Head of caudate nucleus (tissue), 42 donors: ENCODE results near the gene EPS15.
A peak's percentile ranks its signal among the peaks of the same experiment; 100 is the strongest.
"Not testable (repeated sequence)": the region's sequence is repeated elsewhere in the genome, so short reads cannot be mapped to it uniquely, and the experiment has no call there.

Experiments used
- DNase-seq, 42 donors: peaks; one replicate each; pipeline versions ENCODE4 v3.0.0 to v3.0.0-alpha.2; 2020 to 2021; ENCODE audit warnings: mixed read lengths in 7 of 42
- intact Hi-C: fragments of 100-400 bp; cut with DNase I; formaldehyde crosslinking; loops from one replicate; pipeline ENCODE4 v1.15.0; 2022

EPS15 gene

DNA sequence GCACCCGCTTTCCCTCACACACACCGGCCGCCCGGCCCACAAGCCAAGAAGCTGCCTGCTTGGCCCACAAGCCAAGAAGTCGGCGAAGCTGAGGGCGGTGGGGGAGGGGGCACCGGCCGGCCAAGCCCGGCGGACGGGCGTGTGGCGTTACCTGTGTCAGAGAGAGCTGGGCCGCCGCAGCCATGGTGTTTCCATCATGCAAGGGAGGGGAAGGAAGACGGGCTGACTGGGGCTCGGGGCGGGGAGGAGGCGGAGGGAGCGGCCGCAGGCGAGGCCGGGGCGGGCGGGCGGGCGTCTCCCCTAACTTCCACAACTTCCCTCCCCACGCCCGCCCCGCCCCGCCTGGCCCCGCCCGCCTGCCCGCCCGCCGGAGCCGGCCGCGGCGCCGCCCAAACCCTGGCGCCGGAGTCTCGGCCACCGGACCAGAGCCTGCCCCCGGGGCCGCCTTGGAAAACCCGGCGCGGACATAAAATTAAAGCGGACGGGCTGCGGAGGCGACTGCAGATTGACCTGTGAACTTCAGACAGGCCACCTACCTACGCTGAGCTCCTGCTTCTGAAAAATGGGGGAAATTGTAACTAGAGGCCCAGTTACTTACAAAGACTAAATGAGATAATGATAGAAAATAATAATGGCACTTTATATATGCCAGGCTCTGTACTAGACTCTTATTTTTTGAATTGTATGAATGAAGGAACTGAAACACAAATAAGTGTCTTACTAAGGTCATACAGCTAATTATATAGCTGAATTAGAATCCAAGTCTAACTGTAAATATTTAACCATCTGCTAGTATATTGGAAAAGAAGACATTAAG lies at the start of gene EPS15:
EPS15 (minus strand) TSS at position 219 of the 817 bp plus-strand sequence; CDS start at position 184, 35 bp downstream.
- DNase-seq: peak; percentile 40 to 91 (median 80)
- intact Hi-C loops: no loop called here

DNA sequence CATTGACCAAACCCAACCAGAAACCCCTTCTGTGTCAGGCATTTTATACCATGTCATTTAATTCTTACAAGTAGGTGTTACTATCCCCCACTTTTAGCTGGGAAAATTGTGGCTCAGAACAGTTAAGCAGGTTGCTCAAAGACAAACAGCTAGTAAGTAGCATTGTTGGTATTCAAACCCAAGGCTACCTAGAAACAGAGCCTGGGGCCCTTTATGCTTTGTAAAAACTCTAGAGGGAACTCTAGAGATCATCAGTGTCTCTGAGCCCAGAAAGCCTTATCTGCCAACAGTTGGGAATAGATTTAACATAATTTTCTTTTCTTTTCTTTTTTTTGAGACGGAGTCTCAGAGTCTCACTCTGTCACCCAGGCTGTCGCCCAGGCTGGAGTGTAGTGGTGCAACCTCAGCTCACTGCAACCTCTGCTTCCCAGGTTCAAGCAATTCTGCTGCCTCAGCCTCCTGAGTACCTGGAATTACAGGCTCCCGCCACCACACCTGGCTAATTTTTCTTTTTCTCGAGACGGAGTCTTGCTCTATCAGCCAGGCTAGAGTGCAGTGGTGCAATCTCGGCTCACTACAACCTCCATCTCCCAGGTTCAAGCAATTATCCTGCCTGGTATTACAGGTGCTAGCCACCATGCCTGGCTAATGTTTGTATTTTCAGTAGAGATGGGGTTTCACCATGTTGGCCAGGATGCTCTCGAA lies 49.3 kb upstream of the EPS15 start:
- intact Hi-C loops: no loop called here

DNA sequence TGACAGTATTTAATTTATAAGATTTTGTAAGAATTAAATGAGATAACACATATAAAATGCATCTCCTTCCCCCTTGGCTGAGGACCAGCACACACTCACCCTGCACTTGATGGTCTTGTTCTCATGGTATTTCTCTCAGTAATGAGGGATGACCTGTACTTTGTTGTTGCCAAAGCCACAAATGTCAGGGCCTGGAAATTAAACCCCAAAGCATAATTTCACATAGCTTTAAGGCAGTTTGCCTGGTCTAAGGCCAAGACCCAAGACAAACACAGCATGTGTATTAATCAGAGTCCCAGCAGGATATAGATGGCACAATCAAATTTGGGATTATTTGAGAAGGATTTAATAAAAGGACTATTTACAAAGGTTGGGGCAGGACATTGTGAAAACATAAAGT lies 48.6 kb upstream of the EPS15 start:
- intact Hi-C loops: no loop called here

More for the DNA sequence above, 49.3 kb upstream of the EPS15 start:
- DNase-seq: no peak

GRCh38 chr1:51566260-51566659 lies 47.2 kb upstream of the EPS15 start:
- intact Hi-C loops: no loop called here
- no peak for DNase-seq

More for the DNA sequence above, 48.6 kb upstream of the EPS15 start:
- no peak for DNase-seq

DNA sequence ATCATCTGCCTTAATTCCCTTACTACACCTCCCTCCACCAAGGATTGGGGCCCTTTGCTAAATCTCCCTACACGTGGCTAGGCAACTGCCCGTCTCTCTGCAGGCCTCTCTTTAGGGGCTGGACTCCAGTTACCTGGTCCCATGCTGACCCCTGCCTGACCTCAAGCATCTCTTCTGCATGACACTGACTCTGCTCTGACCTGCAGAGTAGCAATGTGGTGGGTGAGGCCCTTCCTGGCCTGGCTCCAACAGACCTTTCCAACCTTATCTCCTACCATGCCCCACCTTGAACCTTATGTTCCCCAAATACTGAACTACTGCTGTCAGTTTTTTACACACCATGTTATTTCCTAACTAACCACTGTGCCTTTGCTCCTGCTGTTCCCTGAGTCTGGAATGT lies 45.9 kb upstream of the EPS15 start:
- no peak for DNase-seq
- intact Hi-C loops: no loop called here

DNA sequence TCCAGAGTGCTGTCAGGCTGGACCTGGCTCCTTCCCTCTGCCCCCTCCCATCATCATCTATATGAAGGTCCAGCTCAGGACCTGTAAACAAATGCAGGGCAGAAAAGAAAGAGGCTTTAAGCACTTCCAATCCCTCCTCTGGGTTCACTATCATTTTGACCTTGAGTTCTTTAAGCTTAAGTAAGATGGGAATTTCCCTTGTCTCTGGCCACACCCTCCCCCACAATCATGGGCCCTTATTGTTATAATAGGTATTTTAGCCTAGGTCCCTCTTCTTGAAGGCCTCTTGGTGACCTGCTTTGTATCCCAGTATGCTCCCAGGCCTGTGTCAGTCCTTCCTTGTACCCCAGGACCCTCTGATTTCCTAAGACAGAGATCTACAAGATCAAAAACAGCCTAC lies 45.1 kb upstream of the EPS15 start:
- DNase-seq: no peak
- intact Hi-C loops: no loop called here

DNA sequence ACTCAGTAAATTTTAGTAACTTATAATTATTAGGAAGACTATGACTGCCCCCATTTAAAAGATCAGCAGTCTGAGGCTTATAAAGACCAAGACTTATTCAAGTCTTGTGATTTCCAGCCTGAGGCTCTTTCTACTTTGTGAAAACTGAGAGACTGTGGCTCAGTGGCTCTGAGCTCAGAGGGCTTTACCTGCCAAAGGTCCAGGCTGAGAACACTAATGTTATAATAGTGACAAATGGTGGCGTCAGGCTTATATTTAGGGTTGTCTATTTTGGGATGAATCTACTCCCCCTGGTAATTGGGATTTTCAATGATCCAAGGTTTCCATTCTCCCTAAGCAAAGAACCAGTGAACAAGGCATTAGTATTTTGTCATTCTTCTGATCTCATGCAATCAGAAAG lies 42.6 kb upstream of the EPS15 start:
- intact Hi-C loops: no loop called here
- DNase-seq: no peak

GRCh38 chr1:51560895-51561294 lies 41.8 kb upstream of the EPS15 start:
- intact Hi-C loops, DNase-seq: not testable (repeated sequence)

DNA sequence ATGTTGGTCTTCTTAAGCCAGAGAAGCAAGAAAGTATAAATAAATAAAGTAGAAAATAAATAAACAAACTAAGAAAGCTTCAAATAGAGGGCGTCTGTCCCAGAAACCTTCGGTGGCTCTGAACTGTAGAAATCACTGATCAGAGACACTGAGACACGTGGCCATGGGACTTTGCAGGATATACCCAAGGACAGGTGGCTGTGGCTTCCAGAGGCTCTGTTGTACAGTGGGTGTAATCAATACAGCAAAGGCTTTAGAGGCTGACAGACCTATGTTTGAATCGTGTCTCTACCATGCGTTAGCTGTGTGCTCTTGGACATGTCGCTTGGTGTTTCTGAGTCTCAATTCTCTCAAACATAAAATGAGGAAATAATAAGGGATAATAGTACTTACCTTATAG lies 41.0 kb upstream of the EPS15 start:
- intact Hi-C loops: no loop called here
- DNase-seq: no peak

GRCh38 chr1:51559501-51559900 lies 40.4 kb upstream of the EPS15 start:
- no peak for DNase-seq
- intact Hi-C loops: no loop called here

DNA sequence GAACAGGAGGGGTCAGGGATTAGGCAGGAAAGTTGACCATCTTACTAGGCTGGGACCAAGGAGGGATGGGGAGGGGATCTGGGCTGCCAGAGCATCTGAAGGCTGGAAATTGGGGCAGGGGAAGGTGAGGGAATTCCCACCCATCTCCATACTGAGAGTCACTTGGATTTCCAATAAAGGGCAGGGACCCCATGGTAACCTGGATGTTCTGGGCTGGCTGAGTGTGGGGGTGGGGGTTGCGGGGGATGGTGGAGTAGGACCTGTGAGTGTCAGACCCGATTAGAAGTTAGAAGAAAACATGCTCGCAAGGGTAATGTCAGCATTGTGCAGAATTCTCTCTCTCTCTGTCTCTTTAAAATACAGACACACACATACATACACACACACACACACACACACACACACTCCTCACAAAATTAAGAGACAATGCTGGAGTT lies 40.0 kb upstream of the EPS15 start:
- intact Hi-C loops: no loop called here
- DNase-seq: no peak

DNA sequence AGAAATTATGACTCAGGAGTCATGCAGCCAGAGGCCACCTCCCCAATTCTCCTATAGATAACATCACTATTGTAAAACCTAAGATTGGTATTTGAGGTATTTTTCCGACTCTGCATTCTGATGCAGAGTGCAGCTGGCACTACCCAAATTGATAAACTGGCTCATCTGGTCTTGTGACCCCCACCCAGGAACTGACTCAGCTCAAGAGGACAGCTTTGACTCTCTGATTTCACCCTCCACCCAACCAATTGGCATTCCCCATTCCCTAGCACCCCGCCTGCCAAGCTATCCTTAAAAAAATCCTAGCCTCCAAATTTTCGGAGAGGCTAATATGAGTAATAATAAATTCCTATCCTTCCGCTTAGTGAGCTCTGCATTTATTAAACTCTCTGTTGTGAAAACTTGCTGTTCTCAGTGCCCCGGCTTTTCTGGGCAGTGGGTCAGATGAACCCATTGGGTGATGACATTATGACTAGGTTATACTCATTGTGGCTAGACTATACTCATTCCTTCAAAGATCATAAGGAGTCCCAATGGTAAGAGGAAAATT lies 39.4 kb upstream of the EPS15 start:
- no peak for DNase-seq
- intact Hi-C loops: no loop called here

GRCh38 chr1:51557168-51557567 lies 38.1 kb upstream of the EPS15 start:
- no peak for DNase-seq
- intact Hi-C loops: no loop called here

GRCh38 chr1:51555866-51556619 lies 37.0 kb upstream of the EPS15 start:
- intact Hi-C loops: no loop called here
- DNase-seq: no peak

DNA sequence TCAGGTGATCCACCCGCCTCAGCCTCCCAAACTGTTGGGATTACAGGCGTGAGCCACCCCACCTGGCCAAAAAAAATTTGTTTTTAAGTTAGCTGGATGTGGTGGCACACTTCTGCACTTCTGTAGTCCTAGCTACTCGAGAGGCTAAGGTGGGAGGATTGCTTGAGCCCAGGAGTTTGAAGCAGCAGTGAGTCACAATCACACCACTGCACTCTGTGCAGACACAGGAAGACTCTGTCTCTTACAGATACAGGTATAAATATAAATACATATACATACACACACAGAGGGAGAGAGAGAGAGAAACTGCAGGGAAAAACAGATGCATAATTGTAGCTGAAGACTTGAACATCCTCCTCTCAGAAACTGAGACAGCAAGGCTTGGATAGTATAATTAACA lies 34.8 kb upstream of the EPS15 start:
- DNase-seq: no peak
- intact Hi-C loops: no loop called here

DNA sequence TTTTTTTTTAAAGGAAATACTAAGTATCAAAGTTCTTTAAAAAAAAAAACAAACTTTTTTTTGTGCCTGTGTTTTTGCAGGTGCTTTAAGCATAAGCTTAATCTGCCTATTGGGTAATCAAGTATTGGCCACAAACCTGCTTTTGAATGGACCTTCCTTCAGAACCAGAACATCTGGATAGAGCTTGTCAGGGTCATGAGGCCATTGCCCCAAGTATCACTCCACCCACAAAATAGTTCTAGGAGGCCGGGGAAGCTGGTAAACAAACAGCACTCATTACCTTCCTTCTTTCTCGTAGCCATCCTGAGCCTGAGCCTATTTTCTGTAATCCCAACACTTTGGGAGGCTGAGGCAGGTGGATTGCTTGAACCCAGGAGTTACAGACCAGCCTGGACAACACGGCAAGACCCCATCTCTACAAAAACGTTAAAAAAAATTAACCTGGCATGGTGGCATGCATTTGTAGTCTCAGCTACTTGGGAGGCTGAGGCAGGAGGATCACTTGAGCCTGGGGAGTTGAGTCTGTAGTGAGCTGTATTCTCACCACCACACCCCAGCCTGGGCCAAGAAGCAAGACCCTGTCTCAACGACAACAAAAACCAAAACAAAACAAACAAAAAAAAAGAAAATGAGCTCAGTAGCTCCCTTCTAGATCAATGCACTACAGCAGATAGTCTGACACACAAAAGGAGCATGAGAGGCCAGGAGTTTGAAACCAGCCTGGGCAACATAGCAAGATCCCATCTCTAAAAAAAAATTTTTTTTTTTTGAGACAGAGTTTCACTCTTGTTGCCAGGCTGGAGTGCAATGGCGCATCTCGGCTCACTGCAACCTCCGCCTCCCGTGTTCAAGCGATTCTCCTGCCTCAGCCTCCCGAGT lies 34.1 kb upstream of the EPS15 start:
- intact Hi-C loops: no loop called here
- no peak for DNase-seq

DNA sequence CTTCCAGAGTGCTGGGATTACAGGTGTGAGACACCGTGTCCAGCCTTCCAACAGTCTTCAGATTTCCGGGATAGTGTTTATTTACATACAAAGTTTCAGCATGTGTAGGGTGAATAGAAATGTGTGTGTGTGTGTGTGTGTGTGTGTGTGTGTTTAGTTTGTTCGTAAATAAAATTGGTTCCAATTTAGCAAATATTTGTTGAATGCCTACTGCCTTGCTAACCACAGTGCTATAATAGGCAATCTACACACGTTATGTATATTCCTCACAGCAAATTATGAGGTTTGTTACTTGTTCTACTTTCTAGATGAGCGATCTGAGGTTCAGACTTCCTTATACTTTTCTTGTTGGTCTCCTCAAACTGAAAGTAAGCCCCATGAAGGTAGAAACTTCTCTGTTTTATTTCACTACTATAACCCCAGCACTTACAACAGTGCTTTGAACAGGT lies 32.8 kb upstream of the EPS15 start:
- DNase-seq: no peak
- intact Hi-C loops: no loop called here

DNA sequence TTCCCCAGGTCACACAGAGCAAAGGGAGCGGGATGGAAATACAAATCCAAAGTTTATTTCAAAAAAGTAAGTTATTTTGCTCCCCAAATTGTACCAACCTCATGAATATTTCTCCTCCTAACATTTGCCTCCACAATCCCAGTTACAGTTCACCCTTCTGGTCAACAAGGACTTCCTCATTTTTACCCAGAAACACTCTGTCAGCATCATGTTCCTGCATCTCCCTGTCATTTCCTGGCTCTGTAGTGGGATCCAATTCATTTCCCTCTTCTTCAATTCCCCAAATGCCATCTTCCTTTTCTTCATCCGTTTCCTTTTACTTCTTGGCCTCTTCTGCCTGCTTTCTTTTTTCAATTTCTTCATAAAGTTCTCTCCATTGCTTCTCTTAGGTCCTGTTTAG lies 32.0 kb upstream of the EPS15 start:
- DNase-seq: no peak
- intact Hi-C loops: no loop called here

- intact Hi-C loops: no loop called here
- DNase-seq: no peak
These were observed 30.8 kb upstream of the EPS15 start for GRCh38 chr1:51549901-51550300.
